Measurements from ENCODE around the gene ADGRB2. TPM values are rescaled to one million over a fixed set of nuclear protein-coding genes. Genes with fewer than 3 reads are reported as not detected.

The ADGRB2 gene
- total and polyA plus RNA-seq, 7 donors = 1.3 to 3.9 (median 1.4) TPM; not detected in 2

- WGBS, 2 donors = 61 to 73% methylated on average over 15 of the region's 15 CpGs
- no peaks in the 10 kb centered on the region for H3K4me1 ChIP-seq
These were observed 18.0 kb downstream of the ADGRB2 start for GRCh38 chr1:31745946-31746670.

GRCh38 chr1:31745096-31745945 lies 18.8 kb downstream of the ADGRB2 start:
- intact Hi-C loops (cut with DNase I) = loop anchor here (1.0 kb wide), 1 partner anchor 81 kb away; no protein-coding TSS in a partner anchor
- H3K27ac ChIP-seq = no peak overlapping the region
- TF ChIP-seq CTCF (IDR thresholded peaks at IDR 0.05) (peak in 3 of 4 experiments; percentile 50 to 78 (median 62)), POLR2A (IDR thresholded peaks at IDR 0.05) (no peak)
- H3K27me3 ChIP-seq = no peaks in the 10 kb centered on the region
- 42 to 48% methylated on average over 4 of the region's 4 CpGs for WGBS, 2 donors
- H3K4me1 ChIP-seq = no peaks in the 10 kb centered on the region
- H3K4me3 ChIP-seq = no peak overlapping the region
- peak; percentile 81 for DNase-seq
- H3K36me3 ChIP-seq = no peaks in the 10 kb centered on the region
- H3K9me3 ChIP-seq = no peaks in the 10 kb centered on the region

More at GRCh38 chr1:31745946-31746670, 18.0 kb downstream of the ADGRB2 start:
- no peak for DNase-seq
- TF ChIP-seq POLR2A (IDR thresholded peaks at IDR 0.05) = no peak
- no peak for TF ChIP-seq POLR2AphosphoS5 (IDR thresholded peaks at IDR 0.05)
- no peak for TF ChIP-seq CTCF (IDR thresholded peaks at IDR 0.05)
- no peak for TF ChIP-seq EP300 (IDR thresholded peaks at IDR 0.05)
- no peaks in the 10 kb centered on the region for H3K27me3 ChIP-seq
- no peak overlapping the region for H3K4me3 ChIP-seq
- H3K9me3 ChIP-seq = no peaks in the 10 kb centered on the region
- H3K27ac ChIP-seq = no peak overlapping the region
- no peaks in the 10 kb centered on the region for H3K36me3 ChIP-seq
- intact Hi-C loops (cut with DNase I) = loop anchor here (1.0 kb wide), 1 partner anchor 82 kb away; no protein-coding TSS in a partner anchor

GRCh38 chr1:31744165-31744888 lies 19.8 kb downstream of the ADGRB2 start:
- intact Hi-C loops (cut with DNase I) = no loop called here
- Histone ChIP-seq H3K36me3 (no peaks in the 10 kb centered on the region), H3K9me3 (no peaks in the 10 kb centered on the region), H3K27ac (no peak overlapping the region), H3K4me1 (no peaks in the 10 kb centered on the region), H3K27me3 (no peaks in the 10 kb centered on the region), H3K4me3 (no peak overlapping the region)
- WGBS, 2 donors = 83 to 91% methylated on average over 28 of the region's 28 CpGs
- TF ChIP-seq POLR2A (IDR thresholded peaks at IDR 0.05) = no peak
- TF ChIP-seq EP300 (IDR thresholded peaks at IDR 0.05) = no peak
- no peak for TF ChIP-seq POLR2AphosphoS5 (IDR thresholded peaks at IDR 0.05)
- TF ChIP-seq CTCF (IDR thresholded peaks at IDR 0.05) = no peak
- DNase-seq = no peak

GRCh38 chr1:31742462-31743212 lies 21.5 kb downstream of the ADGRB2 start:
- no peak for DNase-seq
- Histone ChIP-seq H3K4me3 (no peak overlapping the region), H3K27ac (no peak overlapping the region), H3K4me1 (no peaks in the 10 kb centered on the region), H3K27me3 (no peaks in the 10 kb centered on the region), H3K36me3 (no peaks in the 10 kb centered on the region), H3K9me3 (no peaks in the 10 kb centered on the region)
- TF ChIP-seq POLR2AphosphoS5 (IDR thresholded peaks at IDR 0.05) (no peak), POLR2A (IDR thresholded peaks at IDR 0.05) (no peak), CTCF (IDR thresholded peaks at IDR 0.05) (no peak), EP300 (IDR thresholded peaks at IDR 0.05) (no peak)
- intact Hi-C loops (cut with DNase I) = no loop called here
- WGBS, 2 donors = 86 to 90% methylated on average over 32 of the region's 32 CpGs

Measured in sigmoid colon (tissue), 7 donors.